ENCODE measurements around the gene MUC22. TPM values are rescaled to one million over a fixed set of nuclear protein-coding genes. Genes with fewer than 3 reads are reported as not detected.

The MUC22 gene
- total and polyA plus RNA-seq, 5 donors from 2014 or later: not detected

- Histone ChIP-seq H3K9me3 (ENCODE audit: control insufficient read depth in 2 of 2, low read length in 2 of 2) (no peaks in the 10 kb centered on the region), H3K4me3 (ENCODE audit: low read depth, low read length) (no peak overlapping the region), H3K36me3 (ENCODE audit: control insufficient read depth, insufficient read depth, low read length) (no peaks in the 10 kb centered on the region), H3K4me1 (ENCODE audit: control insufficient read depth, insufficient read depth, low read length, poor library complexity, severe bottlenecking) (no peaks in the 10 kb centered on the region), H3K27ac (ENCODE audit: insufficient read depth, low read length, poor library complexity, severe bottlenecking) (no peak overlapping the region), H3K27me3 (ENCODE audit: control insufficient read depth, insufficient read depth, low read length) (peaks cover 3% of the 10 kb centered on the region)
- H3K4me1 Mint-ChIP-seq: peaks cover 0 to 5% (median 4%) of the 10 kb centered on the region in 4 donors
- no peaks in the 10 kb centered on the region for H3K36me3 Mint-ChIP-seq
- peak overlapping the region in 2 of 3 donors; percentile 38 to 52 for H3K27ac Mint-ChIP-seq
- peaks cover 10% of the 10 kb centered on the region for H3K27me3 Mint-ChIP-seq
- H3K4me3 Mint-ChIP-seq: no peak overlapping the region
- ATAC-seq (ENCODE audit: low read depth in 2 of 2) (peak; percentile 78 to 88), DNase-seq (peak; percentile 34 to 77 (median 60))
- H3K9me3 Mint-ChIP-seq: peaks cover 0 to 1% (median 0%) of the 10 kb centered on the region in 7 donors
Measured at GRCh38 chr6:31068669-31069340, 58.5 kb downstream of the MUC22 start.

DNA sequence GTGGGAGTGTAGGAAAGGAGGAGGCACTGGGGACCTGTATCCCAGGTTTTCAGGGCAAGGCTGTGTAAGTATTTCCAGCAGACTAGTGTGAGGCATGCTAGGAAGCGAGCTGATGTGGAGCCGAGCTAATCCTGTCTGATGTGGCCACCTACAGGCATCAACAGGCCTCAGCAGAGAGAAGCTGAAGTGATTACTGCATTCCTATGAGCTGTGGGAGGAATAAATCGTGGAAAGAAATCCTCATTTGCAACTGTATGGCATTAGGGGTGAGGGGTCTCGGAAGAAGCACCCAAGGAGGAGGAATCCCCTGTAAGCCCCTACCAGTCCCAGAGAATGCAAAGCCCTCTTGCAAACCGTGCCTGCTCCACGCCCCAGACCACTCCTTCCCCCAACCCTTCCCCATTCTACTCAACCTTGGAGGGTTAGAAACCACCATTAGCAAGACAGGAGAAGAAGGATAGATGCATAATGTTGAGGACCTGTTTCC is 60.5 kb downstream of the MUC22 start:
- peaks cover 10% of the 10 kb centered on the region for H3K27me3 Mint-ChIP-seq
- Histone ChIP-seq H3K4me1 (ENCODE audit: control insufficient read depth, insufficient read depth, low read length, poor library complexity, severe bottlenecking) (no peaks in the 10 kb centered on the region), H3K27me3 (ENCODE audit: control insufficient read depth, insufficient read depth, low read length) (no peaks in the 10 kb centered on the region), H3K9me3 (ENCODE audit: control insufficient read depth in 2 of 2, low read length in 2 of 2) (no peaks in the 10 kb centered on the region), H3K4me3 (ENCODE audit: low read depth, low read length) (no peak overlapping the region), H3K27ac (ENCODE audit: insufficient read depth, low read length, poor library complexity, severe bottlenecking) (no peak overlapping the region), H3K36me3 (ENCODE audit: control insufficient read depth, insufficient read depth, low read length) (no peaks in the 10 kb centered on the region)
- H3K4me3 Mint-ChIP-seq: no peak overlapping the region
- DNase-seq: no peak
- H3K4me1 Mint-ChIP-seq: peaks cover 0 to 5% (median 4%) of the 10 kb centered on the region in 4 donors
- ATAC-seq (ENCODE audit: low read depth in 2 of 2): no peak
- no peaks in the 10 kb centered on the region for H3K36me3 Mint-ChIP-seq
- no peak overlapping the region for H3K27ac Mint-ChIP-seq
- H3K9me3 Mint-ChIP-seq: no peaks in the 10 kb centered on the region

DNA sequence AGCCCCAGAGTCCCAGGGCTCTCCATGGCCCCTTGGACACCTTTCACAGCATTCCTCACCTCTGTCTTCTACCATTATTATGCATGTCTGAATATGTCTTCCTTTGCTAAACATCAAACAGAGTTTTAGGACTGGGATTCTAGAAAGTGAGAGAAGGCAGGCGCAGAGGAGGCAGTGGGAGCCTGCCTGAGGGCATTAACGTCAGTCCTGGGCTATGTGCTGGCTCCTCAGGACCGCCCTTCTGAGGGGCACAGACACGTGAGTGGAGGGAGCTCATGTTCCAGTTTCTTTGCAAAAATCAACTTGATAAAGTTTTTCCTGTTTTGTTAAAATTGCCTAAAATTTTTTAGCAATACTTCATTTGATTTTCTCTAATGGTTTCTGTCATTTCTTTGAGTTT is 64.1 kb downstream of the MUC22 start:
- Mint-ChIP-seq H3K27ac (no peak overlapping the region), H3K4me1 (peaks cover 0 to 2% (median under 1%) of the 10 kb centered on the region in 4 donors), H3K9me3 (no peaks in the 10 kb centered on the region), H3K36me3 (no peaks in the 10 kb centered on the region), H3K4me3 (no peak overlapping the region), H3K27me3 (no peaks in the 10 kb centered on the region)
- Histone ChIP-seq H3K27ac (ENCODE audit: insufficient read depth, low read length, poor library complexity, severe bottlenecking) (no peak overlapping the region), H3K4me1 (ENCODE audit: control insufficient read depth, insufficient read depth, low read length, poor library complexity, severe bottlenecking) (peaks cover under 1% of the 10 kb centered on the region), H3K36me3 (ENCODE audit: control insufficient read depth, insufficient read depth, low read length) (no peaks in the 10 kb centered on the region), H3K27me3 (ENCODE audit: control insufficient read depth, insufficient read depth, low read length) (no peaks in the 10 kb centered on the region), H3K9me3 (ENCODE audit: control insufficient read depth in 2 of 2, low read length in 2 of 2) (no peaks in the 10 kb centered on the region), H3K4me3 (ENCODE audit: low read depth, low read length) (no peak overlapping the region)
- DNase-seq: no peak
- no peak for ATAC-seq (ENCODE audit: low read depth in 2 of 2)

DNA sequence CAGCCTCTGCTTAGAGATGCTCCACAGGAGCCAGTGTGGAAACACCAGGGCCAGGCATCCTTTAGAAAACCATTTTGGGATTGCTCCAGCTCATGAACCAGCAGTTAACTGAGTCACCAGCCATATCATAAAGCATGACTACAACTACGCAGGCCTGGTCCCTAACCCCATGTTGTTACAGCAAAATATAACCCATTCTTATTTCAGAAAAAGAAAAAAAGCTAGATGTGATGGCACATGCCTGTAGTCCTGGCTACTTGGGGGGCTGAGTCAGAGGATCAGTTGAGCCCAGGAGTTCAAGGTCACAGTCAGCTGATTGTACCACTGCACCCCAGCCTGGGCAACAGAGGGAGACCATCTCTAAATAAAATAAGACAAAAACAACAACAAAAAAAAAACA is 65.3 kb downstream of the MUC22 start:
- peaks cover 2 to 10% (median 7%) of the 10 kb centered on the region in 4 donors for H3K4me1 Mint-ChIP-seq

DNA sequence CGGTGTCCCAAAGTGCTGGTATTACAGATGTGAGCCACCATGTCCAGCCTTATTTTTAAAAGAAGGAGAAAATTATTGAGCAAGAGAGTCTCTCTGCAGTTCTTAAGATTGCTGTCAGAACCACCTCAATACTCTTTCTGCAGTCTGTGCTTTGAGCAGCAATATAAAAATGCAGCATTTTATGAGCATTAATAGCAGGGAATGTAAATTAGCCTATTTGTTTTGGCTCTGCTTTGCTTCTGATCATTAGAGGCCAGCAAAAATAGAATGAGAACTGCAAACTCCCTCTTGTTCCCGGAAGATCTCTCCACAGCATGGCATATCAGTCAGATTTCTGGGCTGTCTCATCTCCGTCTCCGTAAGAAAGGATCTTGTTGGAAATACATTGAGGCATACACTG is 66.3 kb downstream of the MUC22 start:
- DNase-seq: no peak
- H3K27ac ChIP-seq (ENCODE audit: insufficient read depth, low read length, poor library complexity, severe bottlenecking): no peak overlapping the region
- peaks cover 2 to 10% (median 7%) of the 10 kb centered on the region in 4 donors for H3K4me1 Mint-ChIP-seq
- H3K36me3 ChIP-seq (ENCODE audit: control insufficient read depth, insufficient read depth, low read length): no peaks in the 10 kb centered on the region
- H3K27ac Mint-ChIP-seq: peak overlapping the region in 1 of 3 donors; percentile 29
- peaks cover 8% of the 10 kb centered on the region for H3K4me1 ChIP-seq (ENCODE audit: control insufficient read depth, insufficient read depth, low read length, poor library complexity, severe bottlenecking)
- no peaks in the 10 kb centered on the region for H3K9me3 ChIP-seq (ENCODE audit: control insufficient read depth in 2 of 2, low read length in 2 of 2)
- H3K27me3 ChIP-seq (ENCODE audit: control insufficient read depth, insufficient read depth, low read length): no peaks in the 10 kb centered on the region
- no peak overlapping the region for H3K4me3 Mint-ChIP-seq
- H3K4me3 ChIP-seq (ENCODE audit: low read depth, low read length): no peak overlapping the region
- no peak for ATAC-seq (ENCODE audit: low read depth in 2 of 2)
- no peaks in the 10 kb centered on the region for H3K9me3 Mint-ChIP-seq
- H3K36me3 Mint-ChIP-seq: no peaks in the 10 kb centered on the region
- peaks cover 8% of the 10 kb centered on the region for H3K27me3 Mint-ChIP-seq

More for the DNA sequence above, 65.3 kb downstream of the MUC22 start:
- Histone ChIP-seq H3K27me3 (ENCODE audit: control insufficient read depth, insufficient read depth, low read length) (no peaks in the 10 kb centered on the region), H3K36me3 (ENCODE audit: control insufficient read depth, insufficient read depth, low read length) (no peaks in the 10 kb centered on the region), H3K4me3 (ENCODE audit: low read depth, low read length) (no peak overlapping the region), H3K9me3 (ENCODE audit: control insufficient read depth in 2 of 2, low read length in 2 of 2) (no peaks in the 10 kb centered on the region), H3K4me1 (ENCODE audit: control insufficient read depth, insufficient read depth, low read length, poor library complexity, severe bottlenecking) (peaks cover 8% of the 10 kb centered on the region), H3K27ac (ENCODE audit: insufficient read depth, low read length, poor library complexity, severe bottlenecking) (no peak overlapping the region)
- DNase-seq (no peak), ATAC-seq (ENCODE audit: low read depth in 2 of 2) (no peak)
- peaks cover 7% of the 10 kb centered on the region for H3K27me3 Mint-ChIP-seq
- H3K4me3 Mint-ChIP-seq: no peak overlapping the region
- H3K27ac Mint-ChIP-seq: no peak overlapping the region
- H3K36me3 Mint-ChIP-seq: no peaks in the 10 kb centered on the region
- no peaks in the 10 kb centered on the region for H3K9me3 Mint-ChIP-seq

DNA sequence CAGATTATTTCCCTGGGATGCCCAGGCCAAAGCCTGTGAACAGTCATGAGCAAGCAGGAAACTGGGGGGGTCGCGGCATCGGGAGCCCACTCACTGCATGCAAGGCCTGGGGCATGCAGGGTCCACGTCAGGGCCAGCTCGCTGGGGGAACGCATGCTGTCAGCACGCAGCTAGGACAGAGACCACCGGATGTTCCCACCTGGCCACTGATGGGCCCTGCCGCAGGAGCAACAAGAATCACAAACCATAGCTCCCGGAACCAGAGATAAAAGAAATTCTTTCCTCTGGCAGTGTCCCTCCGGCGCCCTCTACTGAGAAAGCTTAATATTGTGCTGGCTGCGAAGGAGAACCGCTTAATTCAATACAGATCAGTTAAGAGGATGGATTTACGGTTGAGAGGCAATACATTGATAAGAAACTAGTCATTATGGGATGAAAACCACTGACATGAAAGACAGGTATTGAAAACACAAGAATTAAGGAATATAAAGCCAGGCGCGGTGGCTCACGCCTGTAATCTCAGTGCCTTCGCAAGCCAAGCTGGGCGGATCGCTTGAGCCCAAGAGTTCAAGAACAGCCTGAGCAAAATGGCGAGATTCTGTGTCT is 69.5 kb downstream of the MUC22 start:
- peaks cover 29% of the 10 kb centered on the region for H3K27me3 Mint-ChIP-seq
- peaks cover 2 to 10% (median 7%) of the 10 kb centered on the region in 4 donors for H3K4me1 Mint-ChIP-seq
- peaks cover 8% of the 10 kb centered on the region for H3K4me1 ChIP-seq (ENCODE audit: control insufficient read depth, insufficient read depth, low read length, poor library complexity, severe bottlenecking)
- DNase-seq: peak; percentile 43 to 81 (median 69)
- peak overlapping the region in 1 of 3 donors; percentile 47 for H3K27ac Mint-ChIP-seq
- no peaks in the 10 kb centered on the region for H3K27me3 ChIP-seq (ENCODE audit: control insufficient read depth, insufficient read depth, low read length)
- peak overlapping the region in 3 of 4 donors; percentile 7 to 79 (median 58) for H3K4me3 Mint-ChIP-seq
- H3K36me3 Mint-ChIP-seq: no peaks in the 10 kb centered on the region
- no peak overlapping the region for H3K27ac ChIP-seq (ENCODE audit: insufficient read depth, low read length, poor library complexity, severe bottlenecking)
- H3K36me3 ChIP-seq (ENCODE audit: control insufficient read depth, insufficient read depth, low read length): no peaks in the 10 kb centered on the region
- ATAC-seq (ENCODE audit: low read depth in 2 of 2): peak; percentile 77 to 78
- no peaks in the 10 kb centered on the region for H3K9me3 Mint-ChIP-seq
- H3K4me3 ChIP-seq (ENCODE audit: low read depth, low read length): peak overlapping the region; percentile 10
- no peaks in the 10 kb centered on the region for H3K9me3 ChIP-seq (ENCODE audit: control insufficient read depth in 2 of 2, low read length in 2 of 2)

- Histone ChIP-seq H3K27me3 (ENCODE audit: control insufficient read depth, insufficient read depth, low read length) (peaks cover 2% of the 10 kb centered on the region), H3K4me1 (ENCODE audit: control insufficient read depth, insufficient read depth, low read length, poor library complexity, severe bottlenecking) (peaks cover 8% of the 10 kb centered on the region), H3K27ac (ENCODE audit: insufficient read depth, low read length, poor library complexity, severe bottlenecking) (no peak overlapping the region), H3K9me3 (ENCODE audit: control insufficient read depth in 2 of 2, low read length in 2 of 2) (no peaks in the 10 kb centered on the region), H3K36me3 (ENCODE audit: control insufficient read depth, insufficient read depth, low read length) (no peaks in the 10 kb centered on the region), H3K4me3 (ENCODE audit: low read depth, low read length) (no peak overlapping the region)
- Mint-ChIP-seq H3K4me3 (no peak overlapping the region), H3K27me3 (peaks cover 35% of the 10 kb centered on the region), H3K4me1 (peaks cover 3 to 12% (median 7%) of the 10 kb centered on the region in 4 donors), H3K36me3 (no peaks in the 10 kb centered on the region), H3K9me3 (no peaks in the 10 kb centered on the region), H3K27ac (no peak overlapping the region)
- no peak for ATAC-seq (ENCODE audit: low read depth in 2 of 2)
- no peak for DNase-seq
Measured at GRCh38 chr6:31081872-31082271, 71.6 kb downstream of the MUC22 start.
